DND-41 (cell line): ENCODE results near the gene FARP1.

Source experiments
- ATAC-seq: fragments of 200-7000 bp; cut with Tn5 transposase; 3 replicates; pipeline ENCODE4 v1.9.1; 2021; ENCODE audit warnings: low read depth; ENCODE audit not compliant: insufficient read depth
- DNase-seq: peaks from one replicate; pipeline ENCODE4 v3.0.0-alpha.2; 2020
- H2AFZ ChIP-seq: 2 replicates; pipeline ENCODE4 v1.6.0; 2012; ENCODE audit warnings: low read depth, low read length
- H3K27ac ChIP-seq: 2 replicates; pipeline ENCODE4 v1.5.1; 2012; ENCODE audit warnings: low read length, inconsistent platforms
- H3K27me3 ChIP-seq: fragments of 200-600 bp; sonication (generic); 2 replicates; pipeline ENCODE4 v1.6.0; 2012; ENCODE audit warnings: low read length, mild to moderate bottlenecking, inconsistent platforms; ENCODE audit not compliant: insufficient read depth, poor library complexity
- H3K36me3 ChIP-seq: 2 replicates; pipeline ENCODE4 v1.5.1; 2012; ENCODE audit warnings: low read length, inconsistent platforms; ENCODE audit not compliant: insufficient read depth
- H3K4me1 ChIP-seq: 2 replicates; pipeline ENCODE4 v1.5.1; 2012; ENCODE audit warnings: mild to moderate bottlenecking, low read length; ENCODE audit not compliant: insufficient read depth
- H3K4me2 ChIP-seq: 2 replicates; pipeline ENCODE4 v1.6.0; 2012; ENCODE audit warnings: mild to moderate bottlenecking, moderate library complexity, low read length, inconsistent platforms; ENCODE audit not compliant: insufficient read depth
- H3K4me3 ChIP-seq, 2 experiments: fragments of 200-600 bp in 1 of 2; shearing (Covaris generic) in 1 of 2; 2 replicates each; pipeline ENCODE4 v1.5.1; 2012 to 2016; ENCODE audit warnings: inconsistent platforms in 2 of 2, low read length in 2 of 2, mild to moderate bottlenecking in 2 of 2, low read depth in 1 of 2, moderate library complexity in 1 of 2
- H3K79me2 ChIP-seq: 2 replicates; pipeline ENCODE4 v1.6.0; 2012; ENCODE audit warnings: low read length, inconsistent platforms; ENCODE audit not compliant: insufficient read depth
- H3K9ac ChIP-seq: 2 replicates; pipeline ENCODE4 v1.6.0; 2012; ENCODE audit warnings: low read depth, mild to moderate bottlenecking, inconsistent platforms, low read length, moderate library complexity
- H3K9me3 ChIP-seq: 2 replicates; pipeline ENCODE4 v1.5.1; 2012; ENCODE audit warnings: low read length, moderate library complexity, mild to moderate bottlenecking, inconsistent platforms; ENCODE audit not compliant: insufficient read depth, severe bottlenecking
- H4K20me1 ChIP-seq: 2 replicates; pipeline ENCODE4 v1.6.0; 2012; ENCODE audit warnings: low read length; ENCODE audit not compliant: insufficient read depth
- CTCF ChIP-seq: IDR thresholded peaks from 2 replicates; pipeline ENCODE4 v1.5.1; 2012; ENCODE audit warnings: borderline replicate concordance, low read length, moderate library complexity, mild to moderate bottlenecking; ENCODE audit not compliant: poor library complexity, severe bottlenecking; ENCODE audit errors: extremely low read depth
- EZH2 ChIP-seq: IDR thresholded peaks from 3 replicates; pipeline ENCODE4 v1.6.1; 2012; ENCODE audit warnings: borderline replicate concordance, low read depth, mild to moderate bottlenecking, moderate library complexity, low read length, inconsistent platforms; ENCODE audit not compliant: severe bottlenecking

Gene FARP1

DNA sequence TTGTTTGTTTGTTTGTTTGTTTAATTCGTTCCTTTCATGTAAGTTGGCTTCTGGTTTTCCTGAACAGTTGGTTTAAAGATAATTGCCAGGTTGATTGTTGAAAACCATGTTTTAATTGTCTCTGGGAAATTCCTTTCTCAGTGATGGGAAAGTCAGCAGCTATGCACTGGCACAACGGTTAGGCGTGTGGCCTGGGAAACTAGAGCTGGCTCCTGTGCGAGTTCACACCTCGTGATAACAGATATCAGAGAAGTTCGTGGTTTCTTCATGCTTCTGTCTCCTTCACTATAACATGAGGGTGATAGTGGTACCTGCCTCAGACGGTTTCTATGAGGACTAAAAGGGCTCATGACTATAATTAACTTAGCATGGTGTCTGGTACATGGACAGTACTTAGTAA lies 280.5 kb downstream of the FARP1 start:
- H3K9me3 ChIP-seq: no peaks in the 10 kb centered on the region
- H4K20me1 ChIP-seq: no peaks in the 10 kb centered on the region
- H3K36me3 ChIP-seq: no peaks in the 10 kb centered on the region
- H2AFZ ChIP-seq: no peak overlapping the region
- peaks cover 9% of the 10 kb centered on the region for H3K27me3 ChIP-seq
- DNase-seq (no peak), ATAC-seq (no peak)
- no peak overlapping the region for H3K9ac ChIP-seq
- H3K4me2 ChIP-seq: no peak overlapping the region
- no peak overlapping the region for H3K27ac ChIP-seq
- no peak for TF ChIP-seq CTCF
- TF ChIP-seq EZH2: no peak
- no peaks in the 10 kb centered on the region for H3K79me2 ChIP-seq
- H3K4me3 ChIP-seq: no peak overlapping the region
- H3K4me1 ChIP-seq: no peaks in the 10 kb centered on the region

GRCh38 chr13:98427331-98427995 lies 284.6 kb downstream of the FARP1 start:
- Histone ChIP-seq H2AFZ (no peak overlapping the region), H3K4me3 (no peak overlapping the region), H3K9ac (no peak overlapping the region), H3K4me2 (no peak overlapping the region), H3K36me3 (no peaks in the 10 kb centered on the region), H3K79me2 (no peaks in the 10 kb centered on the region), H3K27me3 (no peaks in the 10 kb centered on the region), H4K20me1 (no peaks in the 10 kb centered on the region), H3K27ac (no peak overlapping the region), H3K4me1 (no peaks in the 10 kb centered on the region), H3K9me3 (no peaks in the 10 kb centered on the region)
- ATAC-seq (no peak), DNase-seq (no peak)
- TF ChIP-seq EZH2 (no peak), CTCF (no peak)

DNA sequence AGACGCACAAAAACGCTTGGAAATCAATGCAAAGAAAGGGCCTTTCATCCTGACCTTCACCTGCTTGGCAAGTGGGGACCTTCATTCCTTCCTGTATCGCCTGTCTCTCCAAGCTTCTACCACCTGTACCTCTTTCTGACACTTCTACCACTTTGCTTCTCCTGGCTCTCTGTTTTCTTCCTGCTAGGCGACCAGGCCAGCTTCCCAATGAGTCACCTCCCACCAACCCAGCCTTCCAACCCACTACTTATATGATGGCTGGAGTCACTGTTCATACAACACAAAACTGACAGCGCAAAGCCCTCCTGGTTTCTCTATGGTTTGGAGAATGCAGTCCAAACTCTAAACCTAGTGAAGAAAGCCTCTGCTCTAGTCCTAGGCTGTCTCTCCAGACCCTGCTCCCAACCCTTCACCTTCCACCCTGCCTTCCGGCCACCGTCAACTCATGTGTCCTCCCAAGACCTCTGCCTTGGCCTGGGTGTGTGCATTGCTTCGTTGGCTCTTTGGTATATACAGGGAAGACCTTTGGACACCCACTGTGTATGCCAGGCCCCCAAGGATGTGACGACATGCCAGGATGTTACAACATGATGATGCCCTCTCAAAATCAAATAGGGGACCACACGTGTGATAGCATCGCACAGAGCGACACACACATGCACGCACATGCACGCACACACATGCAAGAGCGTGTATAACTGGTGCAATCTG lies 285.5 kb downstream of the FARP1 start:
- no peak overlapping the region for H3K27ac ChIP-seq

More for the DNA sequence above, 285.5 kb downstream of the FARP1 start:
- H4K20me1 ChIP-seq: no peaks in the 10 kb centered on the region
- no peaks in the 10 kb centered on the region for H3K36me3 ChIP-seq
- no peaks in the 10 kb centered on the region for H3K79me2 ChIP-seq
- H3K9ac ChIP-seq: no peak overlapping the region
- no peak overlapping the region for H3K4me3 ChIP-seq
- no peak overlapping the region for H3K4me2 ChIP-seq
- H3K27me3 ChIP-seq: no peaks in the 10 kb centered on the region
- H2AFZ ChIP-seq: no peak overlapping the region
- TF ChIP-seq EZH2: no peak
- TF ChIP-seq CTCF: no peak
- ATAC-seq: no peak
- H3K9me3 ChIP-seq: no peaks in the 10 kb centered on the region
- DNase-seq: no peak
- no peaks in the 10 kb centered on the region for H3K4me1 ChIP-seq
